GM12878 (cell line): Measurements from ENCODE around the gene STXBP2.

Experiments used
- CREM ChIP-seq: IDR thresholded peaks from 2 replicates; pipeline ENCODE4 v1.6.1; 2014; ENCODE audit warnings: antibody characterized with exemption, low read depth
- CTCF ChIP-seq, 3 experiments: IDR thresholded peaks in 2 of 3; conservative IDR thresholded peaks in 1 of 3; 2 replicates each; pipeline ENCODE4 v1.5.1; 2011; ENCODE audit warnings: low read depth in 3 of 3, low read length in 3 of 3, mild to moderate bottlenecking in 3 of 3, control low read depth in 2 of 3, moderate library complexity in 2 of 3, inconsistent platforms in 1 of 3, mixed read lengths in 1 of 3; ENCODE audit not compliant: control insufficient read depth in 2 of 3, insufficient read depth in 1 of 3; ENCODE audit errors: extremely low read depth in 1 of 3
- POLR2AphosphoS2 ChIP-seq: IDR thresholded peaks from 2 replicates; pipeline ENCODE4 v1.6.1; 2011; ENCODE audit warnings: low read depth, mild to moderate bottlenecking, low read length, improper control_type of control experiment, moderate library complexity
- RELB ChIP-seq: fragments of 450-650 bp; IDR thresholded peaks from 2 replicates; pipeline ENCODE4 v1.6.1; 2017; ENCODE audit warnings: low read depth, mild to moderate bottlenecking, moderate library complexity
- SMC3 ChIP-seq: IDR thresholded peaks from 2 replicates; pipeline ENCODE4 v1.6.1; 2011; ENCODE audit warnings: low read length, improper control_type of control experiment, borderline replicate concordance
- SPI1 ChIP-seq: IDR thresholded peaks from 2 replicates; pipeline ENCODE4 v1.6.1; 2011; ENCODE audit warnings: low read depth, mild to moderate bottlenecking, low read length, moderate library complexity, borderline replicate concordance; ENCODE audit not compliant: insufficient read depth
- YY1 ChIP-seq: IDR thresholded peaks from 2 replicates; pipeline ENCODE4 v1.6.1; 2011; ENCODE audit warnings: low read depth, mild to moderate bottlenecking, low read length

GRCh38 chr19:7662657-7663056, 25.7 kb downstream of the STXBP2 start:
- TF ChIP-seq YY1 = no peak
- no peak for TF ChIP-seq SMC3
- TF ChIP-seq CREM = no peak
- no peak for TF ChIP-seq CTCF (IDR thresholded peaks at IDR 0.05 in 2 of 3, conservative IDR thresholded peaks at IDR 0.05 in 1 of 3; ENCODE audit: control insufficient read depth in 2 of 3, extremely low read depth in 1 of 3, insufficient read depth in 1 of 3, low read depth in 3 of 3, low read length in 3 of 3)
- no peak for TF ChIP-seq SPI1
- TF ChIP-seq RELB = no peak
- no peak for TF ChIP-seq POLR2AphosphoS2
